Brain microvascular endothelial cell (primary cell): ENCODE results near the gene CNTROB.

Experiments
- DNase-seq: peaks from one replicate; pipeline ENCODE4 v3.0.0-alpha.2; 2020
- H3K27ac ChIP-seq: fragments of 250-450 bp; sonication (Bioruptor Pico); 2 replicates; pipeline ENCODE4 v1.5.1; 2020; ENCODE audit warnings: mild to moderate bottlenecking, moderate library complexity
- H3K27me3 ChIP-seq: fragments of 250-450 bp; sonication (Bioruptor Pico); replicated peaks from 2 replicates; pipeline ENCODE4 v1.5.1; 2020; ENCODE audit warnings: mild to moderate bottlenecking
- H3K36me3 ChIP-seq: fragments of 250-450 bp; sonication (Bioruptor Pico); replicated peaks from 2 replicates; pipeline ENCODE4 v1.5.1; 2020; ENCODE audit warnings: mild to moderate bottlenecking
- H3K4me3 ChIP-seq: 2 replicates; pipeline ENCODE4 v1.5.1; 2011; ENCODE audit warnings: low read depth, mild to moderate bottlenecking, control low read depth, low read length, moderate library complexity
- CTCF ChIP-seq: IDR thresholded peaks from 2 replicates; pipeline ENCODE4 v1.5.1; 2011; ENCODE audit warnings: low read depth, mild to moderate bottlenecking, moderate library complexity, low read length, control low read depth, inconsistent platforms; ENCODE audit errors: missing control alignments
- in situ Hi-C: cut with HindIII; loops from 2 replicates; pipeline ENCODE4 v1.10.0; 2017; ENCODE audit warnings: low sequenced_read_pairs, low pct_ligation_motif_present

Gene CNTROB

GRCh38 chr17:7961421-7961820 is 29.4 kb downstream of the CNTROB start:
- TF ChIP-seq CTCF: no peak
- no peaks in the 10 kb centered on the region for H3K27me3 ChIP-seq
- no peaks in the 10 kb centered on the region for H3K36me3 ChIP-seq
- no peak overlapping the region for H3K4me3 ChIP-seq
- H3K27ac ChIP-seq: no peak overlapping the region
- in situ Hi-C loops: no loop called here
- no peak for DNase-seq

GRCh38 chr17:7967751-7968150 is 35.7 kb downstream of the CNTROB start:
- DNase-seq: no peak
- Histone ChIP-seq H3K27ac (no peak overlapping the region), H3K27me3 (no peaks in the 10 kb centered on the region), H3K36me3 (no peaks in the 10 kb centered on the region), H3K4me3 (no peak overlapping the region)
- in situ Hi-C loops: no loop called here
- TF ChIP-seq CTCF: no peak

GRCh38 chr17:7969433-7969832 is 37.4 kb downstream of the CNTROB start:
- Histone ChIP-seq H3K36me3 (no peaks in the 10 kb centered on the region), H3K27me3 (no peaks in the 10 kb centered on the region), H3K27ac (no peak overlapping the region), H3K4me3 (no peak overlapping the region)
- TF ChIP-seq CTCF: no peak
- no peak for DNase-seq
- in situ Hi-C loops: no loop called here

- no peak overlapping the region for H3K27ac ChIP-seq
- in situ Hi-C loops: no loop called here
- DNase-seq: no peak
- TF ChIP-seq CTCF: no peak
- H3K4me3 ChIP-seq: no peak overlapping the region
- no peaks in the 10 kb centered on the region for H3K27me3 ChIP-seq
- no peaks in the 10 kb centered on the region for H3K36me3 ChIP-seq
These were observed 39.6 kb downstream of the CNTROB start for GRCh38 chr17:7971651-7972050.

GRCh38 chr17:7972131-7972785 is 40.3 kb downstream of the CNTROB start:
- Histone ChIP-seq H3K27me3 (no peaks in the 10 kb centered on the region), H3K36me3 (no peaks in the 10 kb centered on the region), H3K27ac (no peak overlapping the region), H3K4me3 (no peak overlapping the region)
- in situ Hi-C loops: no loop called here
- TF ChIP-seq CTCF: peak; percentile 5
- no peak for DNase-seq

- Histone ChIP-seq H3K36me3 (no peaks in the 10 kb centered on the region), H3K27ac (no peak overlapping the region), H3K27me3 (no peaks in the 10 kb centered on the region), H3K4me3 (no peak overlapping the region)
- no peak for DNase-seq
- in situ Hi-C loops: no loop called here
- TF ChIP-seq CTCF: no peak
These were observed 42.7 kb downstream of the CNTROB start for GRCh38 chr17:7974638-7975131.
